Cardiac muscle cell (in vitro differentiated cells and primary cell): ENCODE results near the gene ABLIM1. TPM values are rescaled to one million over a fixed set of nuclear protein-coding genes. Genes with fewer than 3 reads are reported as not detected.

Experiments used
- DNase-seq, 2 donors: peaks; one replicate each; pipeline versions ENCODE4 v3.0.0 to v3.0.0-alpha.2; 2010 to 2017; ENCODE audit warnings: low read depth in 1 of 2, low spot score in 1 of 2
- H3K27ac ChIP-seq: fragments of 200-600 bp; sonication (generic); 2 replicates; pipeline ENCODE4 v1.5.1; 2016
- H3K27me3 ChIP-seq: fragments of 200-600 bp; sonication (generic); 2 replicates; pipeline ENCODE4 v1.6.0; 2016; ENCODE audit warnings: control low read depth
- H3K36me3 ChIP-seq: fragments of 200-600 bp; sonication (generic); 2 replicates; pipeline ENCODE4 v1.5.1; 2016; ENCODE audit warnings: control low read depth
- H3K4me1 ChIP-seq: fragments of 200-600 bp; sonication (generic); 2 replicates; pipeline ENCODE4 v1.8.1; 2017; ENCODE audit warnings: low read depth, mild to moderate bottlenecking, mixed run types
- H3K4me3 ChIP-seq: fragments of 200-600 bp; sonication (generic); 2 replicates; pipeline ENCODE4 v1.5.1; 2016; ENCODE audit warnings: mild to moderate bottlenecking
- H3K9me3 ChIP-seq: fragments of 200-600 bp; sonication (generic); 2 replicates; pipeline ENCODE4 v1.5.1; 2017; ENCODE audit warnings: low read depth, mild to moderate bottlenecking, control low read depth
- polyA plus RNA-seq: library from polyadenylated mRNA; unstranded; fragments of >200 nt; fragmentation: Nextera tagmentation; extraction: Ambion mirVana; gene quantifications from 2 replicates; pipeline ENCODE4 v1.2.1, GENCODE V29; 2016
- total RNA-seq: library from RNA; depleted of rRNA; stranded (reverse); fragments of >200 nt; gene quantifications from 2 replicates; pipeline ENCODE4 v1.2.3, GENCODE V29; 2016
- TF ChIP-seq, protein P1 (sequence below): IDR thresholded peaks from 2 replicates; pipeline ENCODE4 v1.5.1; 2012; ENCODE audit warnings: low read depth, mild to moderate bottlenecking, low read length

The ABLIM1 gene
- total and polyA plus RNA-seq, 2 experiments from 2014 or later = 105 to 148 TPM

DNA sequence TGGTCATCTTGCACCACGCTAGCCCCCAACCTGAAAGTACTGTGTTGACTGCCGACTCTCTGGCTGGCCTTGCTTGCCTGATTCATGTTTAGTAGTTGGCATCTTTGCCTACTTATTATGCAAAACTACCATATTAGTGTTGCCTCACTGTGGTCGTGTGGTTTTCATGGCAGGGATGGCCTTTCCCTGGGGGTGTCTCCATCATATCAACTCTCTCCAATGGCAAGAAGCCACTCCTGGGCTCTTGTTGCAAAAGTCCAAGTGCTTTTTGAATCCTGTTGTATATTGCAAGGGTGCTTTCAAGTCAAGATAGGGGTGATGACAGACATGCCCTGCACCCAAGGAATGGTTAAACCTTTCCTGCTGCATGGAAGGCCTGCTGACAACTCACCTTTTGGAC lies 39.4 kb downstream of the ABLIM1 start:
- Histone ChIP-seq H3K4me3 (no peak overlapping the region), H3K4me1 (peaks cover 12% of the 10 kb centered on the region), H3K27me3 (no peaks in the 10 kb centered on the region), H3K36me3 (no peaks in the 10 kb centered on the region), H3K9me3 (no peaks in the 10 kb centered on the region), H3K27ac (no peak overlapping the region)
- DNase-seq = peak in 1 of 2 donors; percentile 72
- TF ChIP-seq, protein P1, sequence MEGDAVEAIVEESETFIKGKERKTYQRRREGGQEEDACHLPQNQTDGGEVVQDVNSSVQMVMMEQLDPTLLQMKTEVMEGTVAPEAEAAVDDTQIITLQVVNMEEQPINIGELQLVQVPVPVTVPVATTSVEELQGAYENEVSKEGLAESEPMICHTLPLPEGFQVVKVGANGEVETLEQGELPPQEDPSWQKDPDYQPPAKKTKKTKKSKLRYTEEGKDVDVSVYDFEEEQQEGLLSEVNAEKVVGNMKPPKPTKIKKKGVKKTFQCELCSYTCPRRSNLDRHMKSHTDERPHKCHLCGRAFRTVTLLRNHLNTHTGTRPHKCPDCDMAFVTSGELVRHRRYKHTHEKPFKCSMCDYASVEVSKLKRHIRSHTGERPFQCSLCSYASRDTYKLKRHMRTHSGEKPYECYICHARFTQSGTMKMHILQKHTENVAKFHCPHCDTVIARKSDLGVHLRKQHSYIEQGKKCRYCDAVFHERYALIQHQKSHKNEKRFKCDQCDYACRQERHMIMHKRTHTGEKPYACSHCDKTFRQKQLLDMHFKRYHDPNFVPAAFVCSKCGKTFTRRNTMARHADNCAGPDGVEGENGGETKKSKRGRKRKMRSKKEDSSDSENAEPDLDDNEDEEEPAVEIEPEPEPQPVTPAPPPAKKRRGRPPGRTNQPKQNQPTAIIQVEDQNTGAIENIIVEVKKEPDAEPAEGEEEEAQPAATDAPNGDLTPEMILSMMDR = no peak

DNA sequence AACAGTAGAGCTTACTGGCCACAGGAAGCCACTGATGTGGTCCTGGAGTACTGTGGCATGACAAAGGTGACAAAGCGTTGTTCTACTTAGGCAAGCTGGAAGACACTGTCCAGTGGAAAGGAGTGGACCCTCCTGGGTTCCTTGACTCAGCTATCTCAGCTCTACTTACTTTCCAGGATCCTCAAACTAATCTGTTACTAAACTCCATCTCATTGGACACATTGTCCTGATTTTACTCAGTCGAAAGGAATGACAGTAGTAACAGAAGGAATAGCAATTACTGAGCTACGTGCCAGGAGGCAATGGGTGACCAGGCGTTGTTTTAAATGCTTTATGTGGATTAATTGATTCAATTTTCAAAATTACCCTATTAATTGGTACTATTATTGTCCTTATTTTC lies 41.6 kb downstream of the ABLIM1 start:
- Histone ChIP-seq H3K4me3 (no peak overlapping the region), H3K27ac (no peak overlapping the region), H3K36me3 (no peaks in the 10 kb centered on the region), H3K4me1 (peaks cover 12% of the 10 kb centered on the region), H3K9me3 (no peaks in the 10 kb centered on the region), H3K27me3 (no peaks in the 10 kb centered on the region)
- no peak for DNase-seq
- TF ChIP-seq, protein P1 = no peak

DNA sequence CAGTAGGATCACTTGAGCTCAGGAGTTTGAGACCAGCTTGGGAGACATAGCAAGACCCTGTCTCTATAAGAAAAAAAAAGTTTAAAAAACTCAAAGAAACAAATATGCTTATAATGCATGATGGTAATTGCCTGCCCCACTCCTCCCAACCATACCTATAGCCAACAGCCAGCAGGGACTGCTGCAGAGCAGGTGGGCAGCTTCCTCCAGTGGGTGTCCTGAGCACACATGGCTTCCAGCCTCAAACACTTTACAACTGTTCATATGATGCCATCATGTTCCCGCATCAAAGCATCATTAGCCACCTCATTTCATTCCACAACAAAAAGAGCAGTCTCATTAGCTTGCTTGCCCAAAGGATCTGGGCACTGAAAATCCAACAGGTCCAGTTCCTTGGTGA lies 42.0 kb downstream of the ABLIM1 start:
- TF ChIP-seq, protein P1 = no peak
- Histone ChIP-seq H3K9me3 (no peaks in the 10 kb centered on the region), H3K36me3 (no peaks in the 10 kb centered on the region), H3K4me1 (peaks cover 12% of the 10 kb centered on the region), H3K27me3 (no peaks in the 10 kb centered on the region), H3K4me3 (no peak overlapping the region), H3K27ac (no peak overlapping the region)
- DNase-seq = no peak

DNA sequence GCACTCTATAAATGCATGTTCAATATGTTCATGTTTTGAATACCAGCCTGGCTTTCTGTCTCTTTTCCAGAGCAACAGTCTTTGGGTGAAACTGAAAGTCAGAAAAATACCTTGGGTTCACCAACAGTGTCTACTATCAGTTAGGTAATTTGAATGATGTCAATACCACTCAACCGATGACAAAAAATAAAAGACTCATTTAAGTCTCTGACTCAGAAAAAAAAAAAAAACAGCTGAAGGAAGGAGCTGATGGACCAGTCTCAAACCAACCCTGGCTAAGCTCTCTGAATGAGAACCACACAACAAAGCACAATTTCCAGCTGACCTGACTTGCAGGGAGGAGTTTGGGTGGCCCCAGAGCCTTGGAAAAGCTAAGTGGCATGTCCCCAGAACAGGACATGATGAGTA lies 42.5 kb downstream of the ABLIM1 start:
- Histone ChIP-seq H3K4me3 (no peak overlapping the region), H3K27ac (no peak overlapping the region), H3K9me3 (no peaks in the 10 kb centered on the region), H3K4me1 (peaks cover 12% of the 10 kb centered on the region), H3K36me3 (no peaks in the 10 kb centered on the region), H3K27me3 (no peaks in the 10 kb centered on the region)
- DNase-seq = no peak
- TF ChIP-seq, protein P1 = no peak

DNA sequence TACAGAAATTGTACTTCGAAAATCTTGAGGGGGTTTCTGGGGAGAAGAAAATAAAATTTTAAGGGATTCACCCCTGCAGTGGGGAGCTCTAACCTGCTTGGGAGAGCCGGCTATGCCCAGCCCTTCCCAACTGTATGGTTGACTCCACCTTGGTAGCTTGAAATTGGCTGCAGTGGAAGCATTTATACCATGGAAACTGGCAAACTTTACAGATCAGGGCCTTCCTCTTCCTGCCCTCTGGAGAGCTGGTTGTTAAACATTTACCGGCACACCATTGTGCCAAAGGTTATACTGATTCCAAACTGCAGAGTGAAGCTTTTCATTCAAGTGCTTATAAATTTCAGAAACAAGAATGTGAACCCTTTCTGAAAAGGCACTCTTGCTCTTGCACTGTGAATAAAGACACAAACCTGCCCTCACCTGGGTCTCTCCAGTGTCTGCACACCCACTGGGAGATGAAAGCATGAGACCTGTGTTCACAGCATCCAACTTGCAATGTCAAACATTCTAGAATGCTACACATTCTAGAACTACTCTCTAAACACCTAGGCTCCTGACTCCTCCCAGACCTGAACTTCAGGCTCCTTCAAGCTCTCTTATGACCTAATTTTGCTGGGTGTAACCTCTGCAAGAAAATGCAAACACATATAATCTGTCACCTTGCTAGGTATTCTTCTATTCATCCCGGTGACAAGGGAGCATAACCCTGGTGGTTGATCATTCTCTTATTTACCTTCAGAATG lies 44.7 kb downstream of the ABLIM1 start:
- TF ChIP-seq, protein P1 = no peak
- no peaks in the 10 kb centered on the region for H3K36me3 ChIP-seq
- no peak overlapping the region for H3K4me3 ChIP-seq
- peaks cover 1% of the 10 kb centered on the region for H3K4me1 ChIP-seq
- H3K27me3 ChIP-seq = no peaks in the 10 kb centered on the region
- H3K27ac ChIP-seq = no peak overlapping the region
- no peaks in the 10 kb centered on the region for H3K9me3 ChIP-seq
- DNase-seq = no peak
